K562 (cell line): ENCODE measurements around the gene PPP3CA. TPM values are rescaled to one million over a fixed set of nuclear protein-coding genes. Genes with fewer than 3 reads are reported as not detected.

Experiments used
- LCOR ChIP-seq: sonication (generic); formaldehyde crosslinking; IDR thresholded peaks from 2 replicates; pipeline ENCODE4 v1.8.0; 2022; ENCODE audit warnings: mild to moderate bottlenecking, missing genetic modification reagents
- NCOA6 ChIP-seq: fragments of 450-650 bp; IDR thresholded peaks from 2 replicates; pipeline ENCODE4 v1.6.1; 2017; ENCODE audit warnings: mild to moderate bottlenecking
- NR3C1 ChIP-seq: sonication (generic); formaldehyde crosslinking; IDR thresholded peaks from 2 replicates; pipeline ENCODE4 v1.8.1; 2022; ENCODE audit warnings: missing genetic modification reagents
- PTTG1 ChIP-seq: fragments of 450-650 bp; IDR thresholded peaks from 2 replicates; pipeline ENCODE4 v1.6.1; 2016; ENCODE audit warnings: low read depth, mild to moderate bottlenecking, missing genetic modification characterization, missing compliant biosample characterization
- TGIF2 ChIP-seq: sonication (generic); formaldehyde crosslinking; IDR thresholded peaks from 2 replicates; pipeline ENCODE4 v1.8.1; 2022; ENCODE audit warnings: mild to moderate bottlenecking, missing genetic modification reagents, moderate library complexity
- ZBTB1 ChIP-seq: sonication (generic); formaldehyde crosslinking; IDR thresholded peaks from 2 replicates; pipeline ENCODE4 v1.8.1; 2023; ENCODE audit warnings: missing genetic modification reagents, low read depth, mild to moderate bottlenecking, borderline replicate concordance
- polyA plus RNA-seq, 8 experiments: library from polyadenylated mRNA; depleted of rRNA in 4 of 8; stranded (reverse) in 5 of 8; unstranded in 3 of 8; fragments of >200 nt; fragmentation: Nextera tagmentation in 2 of 8; fragmentation: Illumina TruSeq in 1 of 8; extraction: Ambion mirVana in 2 of 8; extraction: Trizol in 1 of 8; gene quantifications; 2 replicates each; pipeline versions ENCODE4 v1.2.1 to v1.2.3, GENCODE V29; 2011 to 2014; ENCODE audit warnings: inconsistent platforms in 1 of 8, missing spikeins in 1 of 8
- total RNA-seq, 7 experiments: library from RNA; depleted of rRNA in 6 of 7; stranded (reverse); fragments of >200 nt in 6 of 7; fragmentation: Illumina TruSeq in 2 of 7; extraction: Trizol in 2 of 7; gene quantifications; 2 replicates each; pipeline versions ENCODE4 v1.2.1 to v1.2.3, GENCODE V29; 2011 to 2021; ENCODE audit warnings: low replicate concordance in 1 of 7
- TF ChIP-seq, protein P1 (sequence below), 2 experiments: fragments of 450-650 bp in 1 of 2; sonication (generic) in 1 of 2; formaldehyde crosslinking in 1 of 2; IDR thresholded peaks; 2 replicates each; pipeline versions ENCODE4 v1.7.1 to v1.9.0; 2016 to 2022; ENCODE audit warnings: inconsistent platforms in 1 of 2, mild to moderate bottlenecking in 1 of 2, missing genetic modification reagents in 1 of 2

PPP3CA gene
- total and polyA plus RNA-seq, 9 of the 15 experiments (the other 6 are each of a cell fraction or from before 2014, with no cell fraction given) = 0.94 to 3.2 (median 1.6) TPM

DNA sequence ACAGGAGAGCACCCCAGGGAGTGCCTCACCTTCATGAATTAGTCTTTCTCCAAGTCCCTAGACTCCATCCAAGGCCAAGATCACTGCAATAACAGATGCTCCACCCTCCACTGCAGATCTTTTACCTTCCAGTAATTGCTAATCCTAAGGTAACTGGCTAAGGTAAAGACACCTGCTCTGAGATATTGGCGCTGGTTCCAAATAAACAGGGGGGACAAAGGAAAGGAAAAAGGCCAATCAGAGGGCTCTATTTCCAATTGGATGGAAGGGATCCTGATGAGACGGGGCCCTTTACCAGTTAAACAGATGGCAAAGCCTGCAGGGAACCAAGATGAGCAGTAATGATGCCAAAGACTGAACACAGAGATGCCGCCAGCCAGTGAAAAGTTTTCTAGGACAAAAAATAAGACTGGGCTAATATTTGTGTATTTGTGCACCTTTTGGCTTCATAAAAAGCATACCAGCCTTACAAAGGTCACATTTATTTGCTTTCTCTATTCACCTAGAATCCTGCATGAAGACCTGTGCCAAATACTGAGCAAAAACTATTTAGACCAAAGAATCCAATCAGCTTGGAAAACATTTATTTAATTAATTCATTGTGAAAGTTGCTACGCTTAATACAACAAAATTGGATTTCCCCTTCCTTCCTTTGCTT, 148.5 kb downstream of the PPP3CA start (continued):
- TF ChIP-seq, protein P1, sequence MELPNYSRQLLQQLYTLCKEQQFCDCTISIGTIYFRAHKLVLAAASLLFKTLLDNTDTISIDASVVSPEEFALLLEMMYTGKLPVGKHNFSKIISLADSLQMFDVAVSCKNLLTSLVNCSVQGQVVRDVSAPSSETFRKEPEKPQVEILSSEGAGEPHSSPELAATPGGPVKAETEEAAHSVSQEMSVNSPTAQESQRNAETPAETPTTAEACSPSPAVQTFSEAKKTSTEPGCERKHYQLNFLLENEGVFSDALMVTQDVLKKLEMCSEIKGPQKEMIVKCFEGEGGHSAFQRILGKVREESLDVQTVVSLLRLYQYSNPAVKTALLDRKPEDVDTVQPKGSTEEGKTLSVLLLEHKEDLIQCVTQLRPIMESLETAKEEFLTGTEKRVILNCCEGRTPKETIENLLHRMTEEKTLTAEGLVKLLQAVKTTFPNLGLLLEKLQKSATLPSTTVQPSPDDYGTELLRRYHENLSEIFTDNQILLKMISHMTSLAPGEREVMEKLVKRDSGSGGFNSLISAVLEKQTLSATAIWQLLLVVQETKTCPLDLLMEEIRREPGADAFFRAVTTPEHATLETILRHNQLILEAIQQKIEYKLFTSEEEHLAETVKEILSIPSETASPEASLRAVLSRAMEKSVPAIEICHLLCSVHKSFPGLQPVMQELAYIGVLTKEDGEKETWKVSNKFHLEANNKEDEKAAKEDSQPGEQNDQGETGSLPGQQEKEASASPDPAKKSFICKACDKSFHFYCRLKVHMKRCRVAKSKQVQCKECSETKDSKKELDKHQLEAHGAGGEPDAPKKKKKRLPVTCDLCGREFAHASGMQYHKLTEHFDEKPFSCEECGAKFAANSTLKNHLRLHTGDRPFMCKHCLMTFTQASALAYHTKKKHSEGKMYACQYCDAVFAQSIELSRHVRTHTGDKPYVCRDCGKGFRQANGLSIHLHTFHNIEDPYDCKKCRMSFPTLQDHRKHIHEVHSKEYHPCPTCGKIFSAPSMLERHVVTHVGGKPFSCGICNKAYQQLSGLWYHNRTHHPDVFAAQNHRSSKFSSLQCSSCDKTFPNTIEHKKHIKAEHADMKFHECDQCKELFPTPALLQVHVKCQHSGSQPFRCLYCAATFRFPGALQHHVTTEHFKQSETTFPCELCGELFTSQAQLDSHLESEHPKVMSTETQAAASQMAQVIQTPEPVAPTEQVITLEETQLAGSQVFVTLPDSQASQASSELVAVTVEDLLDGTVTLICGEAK (IDR thresholded peaks at IDR 0.05) = no peak
- TF ChIP-seq, protein P1 (CRISPR knock-in tag; IDR thresholded peaks at IDR 0.05) = no peak
- TF ChIP-seq TGIF2 (no peak), PTTG1 (tag) (no peak), LCOR (CRISPR knock-in tag) (no peak), NR3C1 (CRISPR knock-in tag) (no peak), NCOA6 (no peak), ZBTB1 (CRISPR knock-in tag) (no peak)
